ENCODE results near the gene CTDSP2.
"Not testable (repeated sequence)": the region's sequence is repeated elsewhere in the genome, so short reads cannot be mapped to it uniquely, and the experiment has no call there.

GRCh38 chr12:57817990-57818331 is 28.6 kb downstream of the CTDSP2 start:
- not testable (repeated sequence) for TF ChIP-seq EZH2phosphoT487 (IDR thresholded peaks at IDR 0.05; ENCODE audit: low read depth); CTCF (IDR thresholded peaks at IDR 0.05; ENCODE audit: low read depth, low read length)
